Hepatocyte (in vitro differentiated cells): ENCODE measurements around the gene LMX1B. TPM values are rescaled to one million over a fixed set of nuclear protein-coding genes. Genes with fewer than 3 reads are reported as not detected.

Source experiments
- DNase-seq: peaks from one replicate; pipeline ENCODE4 v3.0.0-alpha.2; 2016; ENCODE audit warnings: low spot score
- H2AFZ ChIP-seq: fragments of 200-600 bp; sonication (generic); 2 replicates; pipeline ENCODE4 v1.6.0; 2016; ENCODE audit warnings: antibody characterized with exemption, mild to moderate bottlenecking
- H3K27ac ChIP-seq: fragments of 200-600 bp; sonication (generic); 2 replicates; pipeline ENCODE4 v1.5.1; 2016; ENCODE audit warnings: mild to moderate bottlenecking
- H3K27me3 ChIP-seq: fragments of 200-600 bp; sonication (generic); 2 replicates; pipeline ENCODE4 v1.6.1; 2016
- H3K36me3 ChIP-seq: fragments of 200-600 bp; sonication (generic); replicated peaks from 2 replicates; pipeline ENCODE4 v1.5.1; 2016; ENCODE audit warnings: low read depth; ENCODE audit not compliant: insufficient read depth
- H3K4me1 ChIP-seq: fragments of 200-600 bp; sonication (generic); 2 replicates; pipeline ENCODE4 v1.5.1; 2016; ENCODE audit warnings: mild to moderate bottlenecking, moderate library complexity; ENCODE audit not compliant: insufficient read depth
- H3K4me2 ChIP-seq: fragments of 200-600 bp; sonication (generic); 2 replicates; pipeline ENCODE4 v1.6.0; 2016
- H3K4me3 ChIP-seq: fragments of 200-600 bp; sonication (generic); 2 replicates; pipeline ENCODE4 v1.5.1; 2016; ENCODE audit warnings: mild to moderate bottlenecking
- H3K79me2 ChIP-seq: fragments of 200-600 bp; sonication (generic); 2 replicates; pipeline ENCODE4 v1.6.0; 2017; ENCODE audit warnings: mild to moderate bottlenecking
- H3K9me2 ChIP-seq: fragments of 200-600 bp; sonication (generic); replicated peaks from 2 replicates; pipeline ENCODE4 v1.6.0; 2017; ENCODE audit warnings: mild to moderate bottlenecking; ENCODE audit not compliant: insufficient read depth
- H3K9me3 ChIP-seq: fragments of 200-600 bp; sonication (generic); 2 replicates; pipeline ENCODE4 v1.5.1; 2016; ENCODE audit warnings: low read depth, mild to moderate bottlenecking
- H4K20me1 ChIP-seq: fragments of 200-600 bp; sonication (generic); 2 replicates; pipeline ENCODE4 v1.6.0; 2016; ENCODE audit warnings: mild to moderate bottlenecking; ENCODE audit not compliant: insufficient read depth, poor library complexity, severe bottlenecking
- CTCF ChIP-seq: fragments of 200-600 bp; sonication (generic); IDR thresholded peaks from 2 replicates; pipeline ENCODE4 v1.5.1; 2016; ENCODE audit warnings: antibody characterized with exemption, mild to moderate bottlenecking; ENCODE audit not compliant: poor library complexity
- EZH2 ChIP-seq: fragments of 200-600 bp; sonication (generic); IDR thresholded peaks from 2 replicates; pipeline ENCODE4 v1.6.1; 2016; ENCODE audit warnings: antibody characterized with exemption, mild to moderate bottlenecking, borderline replicate concordance
- EZH2phosphoT487 ChIP-seq: fragments of 200-600 bp; sonication (generic); IDR thresholded peaks from one replicate; pipeline ENCODE4 v1.6.1; 2018; ENCODE audit warnings: antibody characterized with exemption, mild to moderate bottlenecking, low read depth, moderate library complexity; ENCODE audit not compliant: unreplicated experiment, severe bottlenecking
- WGBS: methylation state at CpG from one replicate; pipeline ENCODE4 v1.1.6; 2016; ENCODE audit warnings: low lambda C conversion rate; ENCODE audit errors: missing lambda C conversion rate; 5-methylcytosine and 5-hydroxymethylcytosine counted together
- polyA plus RNA-seq: library from polyadenylated mRNA; unstranded; fragments of >200 nt; fragmentation: Nextera tagmentation; extraction: Ambion mirVana; gene quantifications from 2 replicates; pipeline ENCODE4 v1.2.1, GENCODE V29; 2016
- total RNA-seq: library from RNA; depleted of rRNA; stranded (reverse); fragments of >200 nt; gene quantifications from 2 replicates; pipeline ENCODE4 v1.2.3, GENCODE V29; 2014

The LMX1B gene
- total and polyA plus RNA-seq, 2 experiments from 2014 or later, result 0.16 TPM; not detected in 1

- Histone ChIP-seq H3K4me1 (peaks cover 11% of the 10 kb centered on the region), H3K27me3 (peaks cover 51% of the 10 kb centered on the region)
- 69% methylated on average over 3 of the region's 3 CpGs for WGBS
Measured at GRCh38 chr9:126606483-126606870, 7.3 kb upstream of the LMX1B start.

GRCh38 chr9:126607086-126607485, 6.6 kb upstream of the LMX1B start:
- no peak for DNase-seq
- H4K20me1 ChIP-seq, result no peaks in the 10 kb centered on the region
- WGBS, result 68% methylated on average over 1 of the region's 1 CpG
- TF ChIP-seq EZH2 (no peak), EZH2phosphoT487 (no peak), CTCF (no peak)
- H3K27ac ChIP-seq, result no peak overlapping the region
- no peaks in the 10 kb centered on the region for H3K79me2 ChIP-seq
- no peak overlapping the region for H2AFZ ChIP-seq
- H3K9me2 ChIP-seq, result no peaks in the 10 kb centered on the region
- peaks cover 54% of the 10 kb centered on the region for H3K27me3 ChIP-seq
- no peak overlapping the region for H3K4me3 ChIP-seq
- no peaks in the 10 kb centered on the region for H3K36me3 ChIP-seq
- no peak overlapping the region for H3K4me2 ChIP-seq
- peaks cover 16% of the 10 kb centered on the region for H3K4me1 ChIP-seq
- H3K9me3 ChIP-seq, result no peaks in the 10 kb centered on the region

More at GRCh38 chr9:126606483-126606870, 7.3 kb upstream of the LMX1B start:
- no peak overlapping the region for H3K4me3 ChIP-seq
- H3K27ac ChIP-seq, result no peak overlapping the region
- TF ChIP-seq EZH2 (no peak), CTCF (no peak)
- H4K20me1 ChIP-seq, result no peaks in the 10 kb centered on the region
- H3K9me2 ChIP-seq, result no peaks in the 10 kb centered on the region
- no peaks in the 10 kb centered on the region for H3K79me2 ChIP-seq
- no peaks in the 10 kb centered on the region for H3K36me3 ChIP-seq
- H3K4me2 ChIP-seq, result no peak overlapping the region
- no peak for DNase-seq
- H3K9me3 ChIP-seq, result no peaks in the 10 kb centered on the region
- H2AFZ ChIP-seq, result no peak overlapping the region

- Histone ChIP-seq H3K27ac (no peak overlapping the region), H3K4me3 (no peak overlapping the region), H3K9me3 (no peaks in the 10 kb centered on the region), H3K79me2 (no peaks in the 10 kb centered on the region), H3K36me3 (no peaks in the 10 kb centered on the region), H3K4me2 (no peak overlapping the region), H3K27me3 (peaks cover 60% of the 10 kb centered on the region), H4K20me1 (no peaks in the 10 kb centered on the region), H2AFZ (no peak overlapping the region), H3K9me2 (no peaks in the 10 kb centered on the region), H3K4me1 (peaks cover 16% of the 10 kb centered on the region)
- TF ChIP-seq EZH2phosphoT487 (no peak), CTCF (no peak), EZH2 (no peak)
- WGBS, result 71% methylated on average over 7 of the region's 7 CpGs
- DNase-seq, result no peak
Measured at GRCh38 chr9:126607731-126608130, 6.0 kb upstream of the LMX1B start.

- no peaks in the 10 kb centered on the region for H4K20me1 ChIP-seq
- no peak overlapping the region for H3K4me2 ChIP-seq
- H2AFZ ChIP-seq, result no peak overlapping the region
- no peaks in the 10 kb centered on the region for H3K9me3 ChIP-seq
- no peak overlapping the region for H3K4me3 ChIP-seq
- WGBS, result 89% methylated on average over 8 of the region's 8 CpGs
- no peaks in the 10 kb centered on the region for H3K79me2 ChIP-seq
- no peak overlapping the region for H3K27ac ChIP-seq
- no peak for DNase-seq
- peaks cover 68% of the 10 kb centered on the region for H3K27me3 ChIP-seq
- TF ChIP-seq CTCF (no peak), EZH2 (no peak), EZH2phosphoT487 (no peak)
- H3K4me1 ChIP-seq, result peaks cover 16% of the 10 kb centered on the region
- no peaks in the 10 kb centered on the region for H3K36me3 ChIP-seq
- H3K9me2 ChIP-seq, result no peaks in the 10 kb centered on the region
Measured at GRCh38 chr9:126608551-126608950, 5.2 kb upstream of the LMX1B start.
